Uterus (tissue), 4 donors: Measurements from ENCODE around the gene PPP2R2B. TPM values are rescaled to one million over a fixed set of nuclear protein-coding genes. Genes with fewer than 3 reads are reported as not detected.

Experiments used
- DNase-seq, 2 donors: peaks; one replicate each; pipeline ENCODE4 v3.0.0-alpha.2; 2019 to 2020
- H3K27ac ChIP-seq, 2 donors: fragments of 200-600 bp; sonication (generic); 1 replicate in 1 of 2; 2 replicates in 1 of 2; pipeline ENCODE4 v1.5.1; 2016 to 2018
- H3K27me3 ChIP-seq, 2 donors: fragments of 200-600 bp; sonication (generic); one replicate each; pipeline ENCODE4 v1.5.1; 2018 to 2019; ENCODE audit warnings: control low read depth in 1 of 2
- H3K36me3 ChIP-seq, 2 donors: fragments of 200-600 bp; sonication (generic); one replicate each; pipeline ENCODE4 v1.5.1; 2019; ENCODE audit warnings: control low read depth in 1 of 2
- H3K4me1 ChIP-seq, 2 donors: fragments of 200-600 bp; sonication (generic); one replicate each; pipeline ENCODE4 v1.5.1; 2018 to 2019; ENCODE audit warnings: control low read depth in 1 of 2
- H3K4me3 ChIP-seq, 2 donors: fragments of 200-600 bp; sonication (generic); 1 replicate in 1 of 2; 2 replicates in 1 of 2; pipeline ENCODE4 v1.5.1; 2018 to 2019; ENCODE audit warnings: mild to moderate bottlenecking in 1 of 2
- H3K9me3 ChIP-seq, 2 donors: fragments of 200-600 bp; sonication (generic); one replicate each; pipeline ENCODE4 v1.5.1; 2019; ENCODE audit warnings: control low read depth in 1 of 2
- POLR2A ChIP-seq, 2 donors: fragments of 450-650 bp; IDR thresholded peaks; one replicate each; pipeline ENCODE4 v1.6.1; 2016; ENCODE audit warnings: antibody characterized with exemption in 2 of 2, mild to moderate bottlenecking in 1 of 2, moderate library complexity in 1 of 2
- intact Hi-C: fragments of 100-400 bp; cut with DNase I; formaldehyde crosslinking; loops from one replicate; pipeline ENCODE4 v1.15.1; 2023; ENCODE audit warnings: low total_unique reads
- small RNA-seq: library from RNA; depleted of rRNA; stranded (forward); fragments of <200 nt; gene quantifications from one replicate; pipeline ENCODE3, GENCODE V24; 2016
- total RNA-seq, 4 donors: library from RNA; depleted of rRNA in 3 of 4; stranded (reverse); fragments of >200 nt in 3 of 4; gene quantifications; one replicate each; pipeline versions ENCODE4 v1.1.0 to v1.2.4, GENCODE V29; 2014 to 2023
- TF ChIP-seq, protein P1 (sequence below), 4 experiments: fragments of 200-600 bp in 2 of 4; fragments of 450-650 bp in 2 of 4; sonication (generic) in 2 of 4; IDR thresholded peaks; one replicate each; pipeline ENCODE4 v1.5.1; 2016 to 2019; ENCODE audit warnings: antibody characterized with exemption in 4 of 4, mild to moderate bottlenecking in 2 of 4, moderate library complexity in 1 of 4
- donor health status: DM: yes; HTN: yes; CAD: no.

The PPP2R2B gene
- total RNA-seq, 4 donors from 2014 or later = 0.26 to 14.8 (median 2.0) TPM; not detected in 1

DNA sequence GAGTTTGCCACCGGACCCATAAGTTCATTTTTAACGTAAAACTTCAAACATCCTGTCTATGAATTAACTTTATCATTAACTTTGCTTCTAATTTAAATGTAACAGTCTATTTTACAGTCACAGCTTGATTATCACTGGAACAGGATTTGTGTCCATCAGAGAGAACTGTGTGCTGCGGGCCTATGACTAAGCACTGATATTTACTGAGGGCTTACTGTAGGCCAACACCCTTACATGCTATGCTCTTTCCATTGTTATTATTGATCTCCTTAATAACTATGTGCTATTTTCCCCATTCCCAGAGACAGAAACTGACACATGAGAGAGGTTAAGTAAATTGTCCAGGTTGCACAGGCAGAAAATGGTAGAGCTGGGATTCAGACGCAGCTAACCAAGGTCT lies 338.6 kb downstream of the PPP2R2B start:
- no peak overlapping the region for H3K27ac ChIP-seq

DNA sequence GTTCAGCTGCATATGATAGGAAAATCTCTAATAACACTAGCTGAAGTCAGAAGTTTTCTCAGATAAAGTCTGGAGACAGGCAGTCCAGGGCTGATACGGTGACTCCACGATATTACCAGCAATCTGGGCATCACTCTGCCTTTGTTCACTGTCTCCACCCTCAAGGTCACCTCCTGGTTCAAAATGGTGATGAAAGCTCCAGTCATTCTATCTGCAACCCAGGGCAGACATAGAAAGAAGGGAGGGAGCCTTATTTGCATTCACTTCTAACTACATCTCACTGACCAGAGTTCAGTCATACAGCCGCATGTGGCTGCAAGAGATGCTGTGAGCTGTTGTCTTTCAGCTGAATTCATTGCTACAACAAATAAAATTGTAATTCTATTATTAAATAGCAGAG lies 340.1 kb downstream of the PPP2R2B start:
- Histone ChIP-seq H3K27ac (no peak overlapping the region), H3K27me3 (no peaks in the 10 kb centered on the region), H3K4me3 (no peak overlapping the region), H3K9me3 (no peaks in the 10 kb centered on the region), H3K4me1 (no peaks in the 10 kb centered on the region), H3K36me3 (no peaks in the 10 kb centered on the region)
- intact Hi-C loops = loop anchor here (10.0 kb wide), 1 partner anchor 416 kb away; no protein-coding TSS in a partner anchor
- no peak for DNase-seq
- TF ChIP-seq, protein P1, sequence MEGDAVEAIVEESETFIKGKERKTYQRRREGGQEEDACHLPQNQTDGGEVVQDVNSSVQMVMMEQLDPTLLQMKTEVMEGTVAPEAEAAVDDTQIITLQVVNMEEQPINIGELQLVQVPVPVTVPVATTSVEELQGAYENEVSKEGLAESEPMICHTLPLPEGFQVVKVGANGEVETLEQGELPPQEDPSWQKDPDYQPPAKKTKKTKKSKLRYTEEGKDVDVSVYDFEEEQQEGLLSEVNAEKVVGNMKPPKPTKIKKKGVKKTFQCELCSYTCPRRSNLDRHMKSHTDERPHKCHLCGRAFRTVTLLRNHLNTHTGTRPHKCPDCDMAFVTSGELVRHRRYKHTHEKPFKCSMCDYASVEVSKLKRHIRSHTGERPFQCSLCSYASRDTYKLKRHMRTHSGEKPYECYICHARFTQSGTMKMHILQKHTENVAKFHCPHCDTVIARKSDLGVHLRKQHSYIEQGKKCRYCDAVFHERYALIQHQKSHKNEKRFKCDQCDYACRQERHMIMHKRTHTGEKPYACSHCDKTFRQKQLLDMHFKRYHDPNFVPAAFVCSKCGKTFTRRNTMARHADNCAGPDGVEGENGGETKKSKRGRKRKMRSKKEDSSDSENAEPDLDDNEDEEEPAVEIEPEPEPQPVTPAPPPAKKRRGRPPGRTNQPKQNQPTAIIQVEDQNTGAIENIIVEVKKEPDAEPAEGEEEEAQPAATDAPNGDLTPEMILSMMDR (IDR thresholded peaks at IDR 0.05) = no peak
- no peak for TF ChIP-seq POLR2A (IDR thresholded peaks at IDR 0.05)

More for the DNA sequence above, 338.6 kb downstream of the PPP2R2B start:
- DNase-seq = no peak
- Histone ChIP-seq H3K27me3 (no peaks in the 10 kb centered on the region), H3K9me3 (no peaks in the 10 kb centered on the region), H3K36me3 (no peaks in the 10 kb centered on the region), H3K4me1 (no peaks in the 10 kb centered on the region), H3K4me3 (no peak overlapping the region)
- intact Hi-C loops = loop anchor here (10.0 kb wide), 1 partner anchor 415 kb away; no protein-coding TSS in a partner anchor
- TF ChIP-seq, protein P1 (IDR thresholded peaks at IDR 0.05) = no peak
- no peak for TF ChIP-seq POLR2A (IDR thresholded peaks at IDR 0.05)

DNA sequence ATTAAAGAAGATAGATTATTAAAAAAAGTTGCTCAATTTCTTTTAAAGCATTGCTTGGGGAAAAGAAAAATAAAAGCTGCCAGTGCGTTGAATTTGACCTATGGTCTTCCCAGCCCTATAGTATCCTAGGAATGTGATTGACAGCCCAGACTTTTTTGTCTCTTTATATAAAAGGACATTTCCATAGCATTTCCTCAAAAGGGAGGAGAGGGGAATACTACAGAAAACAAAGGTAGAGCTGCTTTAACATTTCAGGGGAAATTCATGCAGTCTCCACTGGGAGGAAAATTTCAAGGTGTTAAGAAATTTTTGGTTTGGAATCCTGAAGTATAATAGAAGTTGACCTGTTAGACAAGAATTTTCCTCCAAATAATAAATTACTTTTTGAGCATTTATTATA lies 344.7 kb downstream of the PPP2R2B start:
- H3K27me3 ChIP-seq = no peaks in the 10 kb centered on the region
- H3K27ac ChIP-seq = no peak overlapping the region
- no peak overlapping the region for H3K4me3 ChIP-seq
- H3K36me3 ChIP-seq = no peaks in the 10 kb centered on the region
- intact Hi-C loops = loop anchor here (10.0 kb wide), 1 partner anchor 421 kb away; no protein-coding TSS in a partner anchor
- no peak for TF ChIP-seq POLR2A (IDR thresholded peaks at IDR 0.05)
- TF ChIP-seq, protein P1 (IDR thresholded peaks at IDR 0.05) = no peak
- no peaks in the 10 kb centered on the region for H3K4me1 ChIP-seq
- H3K9me3 ChIP-seq = no peaks in the 10 kb centered on the region
- no peak for DNase-seq

DNA sequence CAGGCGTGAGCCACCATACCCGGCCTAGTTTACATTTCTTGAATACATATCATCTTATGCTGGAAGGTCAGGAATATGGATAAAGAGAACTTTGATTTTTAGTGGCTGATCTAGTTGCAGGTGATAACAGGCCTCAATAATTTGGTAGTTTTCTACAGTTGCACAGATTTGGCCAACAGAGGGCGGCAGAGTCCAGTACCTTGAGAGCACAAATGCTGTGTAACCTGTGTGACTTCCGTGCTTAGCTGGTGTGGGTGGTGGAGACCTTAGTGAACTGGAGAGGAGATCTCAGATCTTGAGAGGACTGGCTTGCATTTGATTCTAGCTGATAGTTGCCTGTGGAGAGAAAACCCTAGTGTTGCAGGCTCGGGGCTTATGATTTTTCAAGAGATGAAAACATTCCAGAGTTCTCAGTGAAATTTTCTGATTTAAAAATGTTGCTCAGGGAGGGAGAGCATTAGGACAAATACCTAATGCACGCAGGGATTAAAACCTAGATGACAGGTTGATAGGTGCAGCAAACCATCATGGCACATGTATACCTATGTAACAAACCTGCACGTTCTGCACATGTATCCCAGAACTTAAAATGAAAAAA lies 345.2 kb downstream of the PPP2R2B start:
- H3K4me3 ChIP-seq = no peak overlapping the region
- no peaks in the 10 kb centered on the region for H3K9me3 ChIP-seq
- intact Hi-C loops = loop anchor here (10.0 kb wide), 1 partner anchor 421 kb away; no protein-coding TSS in a partner anchor
- DNase-seq = peak; percentile 32 to 35
- no peaks in the 10 kb centered on the region for H3K36me3 ChIP-seq
- TF ChIP-seq, protein P1 (IDR thresholded peaks at IDR 0.05) = peak; percentile 53 to 60 (median 58)
- no peak for TF ChIP-seq POLR2A (IDR thresholded peaks at IDR 0.05)
- H3K27ac ChIP-seq = no peak overlapping the region
- no peaks in the 10 kb centered on the region for H3K4me1 ChIP-seq
- no peaks in the 10 kb centered on the region for H3K27me3 ChIP-seq

Small RNAs within 50 kb of the gene (small RNA-seq; reads per million reads assigned to genes)
- not detected for gene RN7SL791P
